Measurements from ENCODE around the gene ABCA6.

ABCA6 gene

DNA sequence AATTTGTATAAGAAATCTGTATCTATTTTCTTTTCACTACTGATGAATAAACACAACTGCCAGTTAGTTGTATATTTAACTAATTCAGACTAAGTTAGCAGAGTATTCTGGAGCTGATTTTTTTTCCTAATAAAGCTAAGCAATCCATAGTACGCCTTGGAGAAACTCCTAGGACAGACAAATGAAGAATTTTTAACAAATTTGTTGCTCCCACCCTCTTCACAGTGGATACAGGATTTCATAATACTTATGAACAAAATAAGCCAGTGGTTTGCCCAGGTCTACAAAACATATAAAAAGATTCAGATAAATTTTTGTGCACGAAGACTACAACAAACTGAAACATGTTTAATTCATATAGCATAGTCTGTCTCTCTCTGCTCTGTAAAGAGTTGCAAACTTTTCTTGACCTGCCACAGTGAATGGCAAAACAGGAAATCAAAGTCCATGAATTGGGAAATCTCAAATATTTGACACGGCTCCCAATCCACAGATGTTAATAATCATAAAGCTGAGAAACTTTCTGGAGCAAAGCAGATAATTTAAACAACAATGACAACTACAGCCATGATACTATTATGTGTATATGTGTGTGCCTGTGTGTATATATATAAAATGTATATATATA, 594 bp upstream of the ABCA6 start:
- no peak for DNase-seq (ENCODE audit: low read depth in 4 of 4, low spot score in 1 of 4)

GRCh38 chr17:69134112-69134511, 7.6 kb downstream of the ABCA6 start:
- no peak for DNase-seq (ENCODE audit: low read depth in 4 of 4, low spot score in 1 of 4)

DNA sequence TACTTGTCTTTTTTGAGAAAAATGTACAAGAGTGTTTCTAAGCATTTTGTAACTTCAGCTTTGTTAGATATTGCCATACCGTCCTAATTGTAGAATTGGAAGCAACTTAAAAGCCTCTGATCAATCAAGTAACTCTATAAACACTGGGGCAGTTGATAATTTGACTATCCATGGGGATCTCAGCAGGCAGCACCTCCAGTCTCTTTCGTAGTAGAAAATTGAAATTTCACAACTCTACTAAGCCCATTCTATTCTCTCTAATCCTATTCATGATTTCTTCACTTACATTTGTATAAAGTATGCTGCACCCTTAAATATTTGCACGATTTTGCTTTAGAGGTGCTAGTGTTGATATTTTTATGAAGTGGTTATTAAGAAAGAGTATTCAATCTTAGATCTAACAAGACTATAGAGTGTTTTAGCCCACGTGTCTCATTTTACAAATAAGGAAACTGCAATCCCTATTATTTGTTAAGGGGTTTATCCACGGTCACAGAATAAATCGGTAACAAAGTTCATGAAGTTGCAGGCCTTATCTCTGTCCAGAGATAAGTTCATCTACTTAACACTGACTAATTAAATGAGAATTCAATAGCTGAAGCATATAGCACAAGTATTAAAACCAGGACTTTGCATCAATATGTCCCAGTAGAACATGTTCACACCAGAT, 10.9 kb downstream of the ABCA6 start:
- no peak for DNase-seq (ENCODE audit: low read depth in 4 of 4, low spot score in 1 of 4)

- no peak for DNase-seq (ENCODE audit: low read depth in 4 of 4, low spot score in 1 of 4)
Measured at GRCh38 chr17:69123626-69124025, 18.1 kb downstream of the ABCA6 start.

DNA sequence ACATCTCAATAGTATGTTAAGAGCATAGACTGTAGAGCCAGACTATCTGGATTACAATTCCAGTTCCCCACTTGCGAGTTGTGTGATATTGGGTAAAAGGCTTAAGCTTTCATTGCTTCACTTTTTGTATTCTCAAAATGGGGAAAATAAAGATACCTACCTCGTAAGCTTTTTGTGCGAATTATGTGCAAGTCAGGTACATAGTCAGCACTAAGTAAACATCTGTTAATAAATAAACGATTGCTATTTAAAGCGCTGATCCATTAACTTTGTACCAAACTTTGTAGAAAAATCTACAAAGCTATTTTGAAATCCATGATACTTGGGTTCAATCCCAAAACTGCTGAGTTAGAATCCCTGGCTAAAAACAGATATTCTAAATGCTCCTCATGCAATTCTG, 19.6 kb downstream of the ABCA6 start:
- no peak for DNase-seq (ENCODE audit: low read depth in 4 of 4, low spot score in 1 of 4)

- DNase-seq (ENCODE audit: low read depth in 4 of 4, low spot score in 1 of 4) = no peak
Measured at GRCh38 chr17:69117855-69118784, 23.6 kb downstream of the ABCA6 start.

DNA sequence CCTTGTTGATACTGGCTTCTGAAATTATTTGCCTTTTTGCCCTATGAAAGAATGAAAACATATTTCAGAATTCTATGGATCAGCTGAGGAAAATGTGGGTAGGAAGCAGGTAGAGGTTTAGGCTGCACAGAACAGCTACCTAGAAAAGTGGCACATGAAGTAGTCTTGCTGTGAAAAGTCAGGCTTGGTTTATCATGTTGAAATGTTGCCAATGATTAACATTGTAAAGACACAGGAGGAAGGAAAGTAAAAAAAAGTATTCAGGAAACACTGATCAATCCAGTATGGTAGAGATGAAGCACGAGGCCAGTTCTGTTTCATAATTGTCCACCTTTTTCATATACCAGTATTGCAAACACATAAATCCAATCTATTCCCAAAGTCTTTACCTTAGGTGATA, 29.9 kb downstream of the ABCA6 start:
- no peak for DNase-seq (ENCODE audit: low read depth in 4 of 4, low spot score in 1 of 4)

DNA sequence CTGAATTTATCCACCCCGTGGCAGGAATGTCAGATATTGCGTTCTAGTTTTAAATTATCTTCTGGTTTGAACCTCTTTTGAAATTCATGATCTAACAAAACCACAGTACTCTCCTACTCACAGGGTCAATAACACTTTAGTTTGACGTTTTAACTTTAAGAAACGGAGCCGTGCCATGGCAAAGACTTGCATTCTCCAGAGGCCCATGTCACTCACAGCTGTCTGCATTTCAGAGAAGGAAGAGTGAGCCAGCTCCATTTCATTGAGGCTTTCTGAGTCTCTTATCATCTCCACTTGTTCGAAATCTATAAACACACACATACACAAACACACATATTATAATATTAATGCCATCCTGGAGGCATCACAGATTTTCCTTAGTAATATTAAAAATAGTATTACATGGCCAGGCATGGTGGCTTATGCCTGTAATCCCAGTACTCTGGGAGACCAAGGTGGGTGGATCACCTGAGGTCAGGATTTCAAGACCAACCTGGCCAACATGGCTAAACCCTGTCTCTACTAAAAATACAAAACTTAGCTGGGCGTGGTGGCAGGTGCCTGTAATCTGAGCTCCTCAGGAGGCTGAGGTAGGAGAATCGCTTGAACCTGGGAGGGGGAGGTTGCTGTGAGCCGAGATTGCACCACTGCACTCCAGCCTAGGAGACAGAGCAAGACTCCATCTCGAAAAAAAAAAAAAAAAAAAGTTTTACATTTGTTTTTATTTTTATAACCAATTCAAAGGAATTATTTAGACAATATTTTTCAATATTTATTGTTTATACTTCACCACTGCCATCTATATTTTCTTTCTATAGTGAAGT, 35.6 kb downstream of the ABCA6 start:
- DNase-seq (ENCODE audit: low read depth in 4 of 4, low spot score in 1 of 4) = no peak

DNA sequence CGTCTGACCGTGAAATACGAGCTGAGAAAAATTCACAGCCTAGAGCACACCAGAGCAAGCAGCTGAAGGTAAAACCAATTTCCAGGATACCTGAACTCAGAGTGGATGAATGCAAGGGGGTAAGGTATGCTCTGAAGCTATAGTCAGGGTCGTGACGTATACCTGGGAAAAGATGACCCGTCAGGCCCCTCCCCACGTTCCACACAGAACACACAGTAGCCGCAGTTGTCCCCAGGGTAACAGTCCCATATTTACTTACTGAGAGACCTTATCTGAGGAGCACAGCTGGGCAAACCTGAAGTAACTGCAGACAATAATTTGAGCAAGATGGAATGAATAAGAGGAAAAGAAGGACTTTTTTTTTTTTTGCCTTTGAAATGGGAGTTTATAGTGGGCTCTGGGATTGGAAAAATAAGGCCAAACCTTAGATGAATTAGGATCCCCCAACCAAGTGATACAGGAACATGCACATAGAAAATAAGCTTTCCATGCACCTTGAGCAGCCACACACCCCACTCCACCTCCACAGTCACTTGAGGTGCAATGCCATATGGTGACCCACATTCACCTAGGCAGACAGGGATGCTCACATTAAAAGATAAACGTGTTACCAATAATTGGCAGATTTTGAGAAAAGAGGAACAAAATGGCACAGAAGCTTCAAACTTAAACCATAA, 38.0 kb downstream of the ABCA6 start:
- DNase-seq (ENCODE audit: low read depth in 4 of 4, low spot score in 1 of 4) = no peak

DNA sequence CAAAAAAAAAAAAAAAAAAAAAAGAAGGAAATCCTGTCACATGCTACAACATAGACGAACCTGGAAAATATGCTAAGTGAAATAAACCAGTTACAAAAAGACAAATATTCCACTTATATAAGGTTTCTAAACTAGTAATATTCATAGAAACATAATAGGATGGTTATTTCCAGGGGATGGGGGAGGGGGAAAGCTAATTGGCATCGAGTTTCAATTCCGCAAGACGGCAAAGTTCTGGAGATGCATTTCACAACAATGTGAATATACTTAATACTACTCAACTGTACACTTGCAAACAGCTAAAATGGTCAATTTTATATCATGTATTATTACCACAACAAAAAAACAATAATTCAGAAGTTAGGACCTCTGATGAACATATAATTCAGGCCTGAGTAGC, 43.1 kb downstream of the ABCA6 start:
- DNase-seq (ENCODE audit: low read depth in 4 of 4, low spot score in 1 of 4) = no peak

DNA sequence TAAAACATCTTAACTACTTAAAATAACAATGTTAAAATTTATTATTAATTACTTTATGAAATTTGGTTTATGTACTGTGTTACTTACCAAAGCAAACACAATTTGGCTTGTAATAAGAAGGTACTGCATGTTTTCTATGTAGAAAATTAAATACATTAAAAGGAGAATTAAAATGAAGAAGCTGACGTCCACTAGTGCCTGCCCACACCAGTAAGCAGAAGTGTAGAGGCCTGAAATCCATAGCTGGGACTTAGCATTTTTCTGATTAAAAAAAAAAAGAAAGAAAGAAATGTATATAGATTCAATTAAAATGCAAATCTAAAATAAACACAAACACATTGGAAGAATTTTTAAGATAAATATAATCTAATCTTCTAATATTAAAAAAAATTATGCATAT, 45.2 kb downstream of the ABCA6 start:
- DNase-seq (ENCODE audit: low read depth in 4 of 4, low spot score in 1 of 4) = no peak

GRCh38 chr17:69093995-69094394, 47.7 kb downstream of the ABCA6 start:
- DNase-seq (ENCODE audit: low read depth in 4 of 4, low spot score in 1 of 4) = no peak

- DNase-seq (ENCODE audit: low read depth in 4 of 4, low spot score in 1 of 4) = no peak
Measured at GRCh38 chr17:69093279-69093789, 48.4 kb downstream of the ABCA6 start.

- no peak for DNase-seq (ENCODE audit: low read depth in 4 of 4, low spot score in 1 of 4)
Measured at GRCh38 chr17:69090365-69090764, 51.3 kb downstream of the ABCA6 start.

GRCh38 chr17:69088643-69089200, 53.0 kb downstream of the ABCA6 start:
- DNase-seq (ENCODE audit: low read depth in 4 of 4, low spot score in 1 of 4) = no peak

DNA sequence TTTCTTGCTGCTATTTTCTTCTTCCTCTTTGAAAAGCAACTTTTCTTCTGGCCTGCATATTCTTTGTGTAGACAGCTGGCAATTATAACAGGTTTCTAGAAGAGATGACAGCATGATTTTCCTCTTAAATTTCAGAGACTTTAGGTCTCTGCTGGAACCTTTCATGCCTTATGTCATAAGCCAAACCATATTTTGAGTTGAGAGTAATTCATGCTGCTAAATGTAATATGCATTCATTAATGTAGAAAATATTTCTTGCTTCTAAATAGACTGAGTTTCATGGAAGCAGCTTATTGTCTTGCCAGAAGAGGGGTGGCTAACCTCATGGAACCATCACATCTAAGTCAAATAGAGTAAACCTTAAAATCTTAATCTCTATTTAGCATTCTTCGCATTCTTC, 55.1 kb downstream of the ABCA6 start:
- no peak for DNase-seq (ENCODE audit: low read depth in 4 of 4, low spot score in 1 of 4)

DNA sequence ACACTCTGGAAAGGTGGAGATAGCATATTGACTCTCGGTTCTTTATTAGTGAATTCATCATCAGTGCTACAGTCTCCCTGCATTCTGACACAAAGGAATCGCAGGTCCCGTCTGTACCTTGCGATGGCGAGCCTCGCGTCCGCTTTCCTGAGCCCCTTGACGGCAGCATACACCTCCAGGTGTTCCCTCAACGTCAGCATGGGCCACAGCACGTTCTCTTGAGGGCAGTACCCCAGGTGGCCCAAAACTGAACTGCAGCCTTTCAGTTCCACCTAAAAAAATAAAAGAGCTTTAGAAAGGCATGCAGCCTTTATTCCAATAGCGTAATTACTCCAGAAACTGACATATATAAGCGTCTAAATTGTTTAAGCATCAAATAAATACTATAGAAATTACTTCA, 56.8 kb downstream of the ABCA6 start:
- DNase-seq (ENCODE audit: low read depth in 4 of 4, low spot score in 1 of 4) = no peak

DNA sequence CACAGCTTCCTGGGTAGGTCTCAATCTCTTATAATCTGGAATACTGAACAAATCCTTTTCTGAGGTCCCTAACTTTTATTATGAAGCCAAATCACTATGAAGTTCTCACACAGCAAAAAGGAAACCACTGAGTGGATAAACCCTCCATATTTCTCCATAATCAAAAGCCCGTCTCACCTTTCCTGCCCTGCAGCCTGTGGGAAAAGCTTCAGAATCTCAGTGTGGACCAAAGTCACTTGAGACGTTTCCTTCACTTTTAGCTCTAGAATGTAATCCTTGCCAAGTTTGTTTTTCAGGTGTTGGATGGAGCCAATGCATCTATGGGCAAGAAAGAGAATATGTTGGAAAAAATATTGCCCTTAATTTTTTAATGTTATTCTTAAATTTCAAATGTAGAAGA, 59.0 kb downstream of the ABCA6 start:
- DNase-seq (ENCODE audit: low read depth in 4 of 4, low spot score in 1 of 4) = no peak

GRCh38 chr17:69078864-69079263, 62.8 kb downstream of the ABCA6 start:
- DNase-seq (ENCODE audit: low read depth in 4 of 4, low spot score in 1 of 4) = no peak

GRCh38 chr17:69075823-69076222, 65.9 kb downstream of the ABCA6 start:
- no peak for DNase-seq (ENCODE audit: low read depth in 4 of 4, low spot score in 1 of 4)

Measured in stimulated activated CD4-positive, alpha-beta T cell treated with anti-CD3 and anti-CD28 coated beads, Interleukin-1b, Interleukin-23, amount 100 ng/mL, for 24 hours (primary cell).